ENCODE measurements around the gene RXFP4. TPM values are rescaled to one million over a fixed set of nuclear protein-coding genes. Genes with fewer than 3 reads are reported as not detected.

Gene RXFP4
- total RNA-seq, 1 experiment from 2014 or later: 0.08 TPM

DNA sequence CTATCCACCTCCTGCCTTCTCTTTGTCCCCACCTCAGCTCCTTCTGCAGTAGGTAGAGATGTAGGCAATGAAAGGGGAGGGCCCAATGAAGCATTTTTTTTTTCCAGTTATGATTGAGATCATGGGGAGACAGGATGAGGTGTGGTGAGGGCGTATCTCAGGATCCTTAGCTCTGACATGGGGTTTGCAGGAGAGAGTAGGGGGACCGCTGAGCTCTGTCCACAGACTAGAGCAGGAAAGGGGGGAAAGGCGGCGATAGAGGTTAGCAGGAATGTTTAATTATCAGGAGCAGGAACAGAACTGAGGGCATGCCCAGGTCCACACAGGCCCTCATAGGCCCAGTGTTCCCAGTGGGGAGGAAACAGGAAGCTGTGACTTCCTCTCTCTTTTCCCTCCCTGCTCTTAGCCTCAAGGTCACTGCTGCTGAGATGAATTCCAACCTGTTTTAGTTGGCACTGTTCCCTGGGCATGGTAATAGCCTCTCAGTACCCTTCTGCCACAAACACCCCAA, 901 bp upstream of the RXFP4 start:
- Histone ChIP-seq H3K4me3 (no peak overlapping the region), H3K9me3 (replicated peaks) (no peaks in the 10 kb centered on the region), H3K36me3 (0 out of 2 replicates have a peak, but pooled peaks cover 1% of the 10 kb centered on the region), H3K4me1 (peaks cover 32% of the 10 kb centered on the region), H3K27ac (peak overlapping the region; percentile 19), H3K27me3 (no peaks in the 10 kb centered on the region)
- DNase-seq: peak; percentile 49 to 76

DNA sequence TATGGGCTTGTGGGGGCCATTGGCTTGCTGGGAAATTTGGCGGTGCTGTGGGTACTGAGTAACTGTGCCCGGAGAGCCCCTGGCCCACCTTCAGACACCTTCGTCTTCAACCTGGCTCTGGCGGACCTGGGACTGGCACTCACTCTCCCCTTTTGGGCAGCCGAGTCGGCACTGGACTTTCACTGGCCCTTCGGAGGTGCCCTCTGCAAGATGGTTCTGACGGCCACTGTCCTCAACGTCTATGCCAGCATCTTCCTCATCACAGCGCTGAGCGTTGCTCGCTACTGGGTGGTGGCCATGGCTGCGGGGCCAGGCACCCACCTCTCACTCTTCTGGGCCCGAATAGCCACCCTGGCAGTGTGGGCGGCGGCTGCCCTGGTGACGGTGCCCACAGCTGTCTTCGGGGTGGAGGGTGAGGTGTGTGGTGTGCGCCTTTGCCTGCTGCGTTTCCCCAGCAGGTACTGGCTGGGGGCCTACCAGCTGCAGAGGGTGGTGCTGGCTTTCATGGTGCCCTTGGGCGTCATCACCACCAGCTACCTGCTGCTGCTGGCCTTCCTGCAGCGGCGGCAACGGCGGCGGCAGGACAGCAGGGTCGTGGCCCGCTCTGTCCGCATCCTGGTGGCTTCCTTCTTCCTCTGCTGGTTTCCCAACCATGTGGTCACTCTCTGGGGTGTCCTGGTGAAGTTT, 550 bp downstream of the RXFP4 start:
- peak overlapping the region; percentile 19 for H3K27ac ChIP-seq
- H3K9me3 ChIP-seq (replicated peaks): no peaks in the 10 kb centered on the region
- no peaks in the 10 kb centered on the region for H3K27me3 ChIP-seq
- H3K36me3 ChIP-seq: peaks cover 13% of the 10 kb centered on the region
- no peak overlapping the region for H3K4me3 ChIP-seq
- peak in 1 of 2 experiments; percentile 19 for DNase-seq
- peaks cover 35% of the 10 kb centered on the region for H3K4me1 ChIP-seq

DNA sequence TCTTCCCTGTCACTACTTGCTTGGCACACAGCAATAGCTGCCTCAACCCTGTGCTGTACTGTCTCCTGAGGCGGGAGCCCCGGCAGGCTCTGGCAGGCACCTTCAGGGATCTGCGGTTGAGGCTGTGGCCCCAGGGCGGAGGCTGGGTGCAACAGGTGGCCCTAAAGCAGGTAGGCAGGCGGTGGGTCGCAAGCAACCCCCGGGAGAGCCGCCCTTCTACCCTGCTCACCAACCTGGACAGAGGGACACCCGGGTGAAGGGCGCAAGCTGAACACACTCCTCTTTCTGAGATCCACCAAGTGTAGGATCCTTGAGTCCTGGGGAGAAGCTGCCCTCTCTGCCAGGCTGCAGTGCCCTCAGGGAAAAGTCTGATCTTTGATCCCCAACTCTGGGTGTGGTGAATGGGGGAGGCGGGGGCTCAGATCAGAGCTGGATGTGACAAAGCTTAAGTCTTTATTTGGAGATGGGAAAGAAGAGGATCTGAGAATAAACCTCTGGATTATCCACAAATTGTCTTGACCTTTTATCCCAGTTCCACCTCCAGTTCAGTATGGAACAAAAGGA, 1.2 kb downstream of the RXFP4 start:
- H3K9me3 ChIP-seq (replicated peaks): no peaks in the 10 kb centered on the region
- H3K4me3 ChIP-seq: no peak overlapping the region
- H3K27me3 ChIP-seq: no peaks in the 10 kb centered on the region
- DNase-seq: peak in 1 of 2 experiments; percentile 40
- no peak overlapping the region for H3K27ac ChIP-seq
- H3K4me1 ChIP-seq: peaks cover 35% of the 10 kb centered on the region
- peaks cover 20% of the 10 kb centered on the region for H3K36me3 ChIP-seq

DNA sequence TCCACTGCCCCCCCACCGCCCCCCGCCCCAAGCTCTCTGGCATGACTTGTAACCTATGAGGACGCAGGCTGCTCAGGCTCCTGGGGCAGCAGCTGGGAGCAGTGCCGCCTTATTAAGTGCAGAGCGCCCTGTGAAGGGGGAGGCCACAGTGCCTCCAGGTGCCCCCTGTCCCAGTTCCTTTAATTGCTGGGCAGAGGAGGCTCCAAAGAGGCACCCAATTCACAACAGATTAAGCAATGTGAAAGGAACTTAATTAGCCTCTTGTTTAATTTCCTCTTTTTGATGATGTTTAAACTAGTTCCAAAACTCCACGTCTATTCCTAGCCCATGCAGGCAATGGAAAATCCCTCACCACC, 3.0 kb downstream of the RXFP4 start:
- Histone ChIP-seq H3K27ac (no peak overlapping the region), H3K4me3 (no peak overlapping the region), H3K4me1 (peaks cover 33% of the 10 kb centered on the region), H3K27me3 (no peaks in the 10 kb centered on the region), H3K9me3 (replicated peaks) (no peaks in the 10 kb centered on the region), H3K36me3 (peaks cover 36% of the 10 kb centered on the region)
- DNase-seq: no peak

DNA sequence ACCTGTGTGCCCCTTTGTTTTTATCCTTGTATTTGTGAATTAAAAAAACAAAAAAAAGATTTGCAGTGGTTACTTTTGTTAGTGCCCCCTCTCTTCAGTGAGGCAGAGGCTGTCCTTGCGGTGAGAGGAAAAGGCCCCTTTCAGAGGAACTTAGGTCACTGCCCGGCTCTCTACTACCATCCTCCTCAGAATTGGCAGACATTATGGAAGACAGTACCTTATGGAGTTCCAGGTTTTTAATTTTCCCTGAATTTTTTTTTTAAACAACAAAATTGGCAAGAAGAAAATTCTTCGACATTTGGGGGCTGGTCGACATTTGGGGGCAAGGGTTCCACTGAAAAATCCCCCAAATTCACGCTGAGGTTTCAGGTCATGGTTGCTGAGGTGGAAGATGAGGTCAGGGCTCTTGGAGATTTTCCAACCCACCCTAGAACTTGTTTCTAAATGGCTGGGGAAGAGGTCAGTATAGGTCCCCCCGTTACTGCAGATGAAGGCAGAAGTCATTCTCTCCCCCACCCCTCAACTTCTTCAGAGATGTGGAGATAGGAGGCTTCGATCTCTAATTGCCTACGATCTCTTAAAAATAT, 5.3 kb downstream of the RXFP4 start:
- Histone ChIP-seq H3K27ac (no peak overlapping the region), H3K4me3 (no peak overlapping the region), H3K27me3 (no peaks in the 10 kb centered on the region), H3K36me3 (peaks cover 57% of the 10 kb centered on the region), H3K4me1 (peaks cover 14% of the 10 kb centered on the region), H3K9me3 (replicated peaks) (no peaks in the 10 kb centered on the region)
- no peak for DNase-seq

DNA sequence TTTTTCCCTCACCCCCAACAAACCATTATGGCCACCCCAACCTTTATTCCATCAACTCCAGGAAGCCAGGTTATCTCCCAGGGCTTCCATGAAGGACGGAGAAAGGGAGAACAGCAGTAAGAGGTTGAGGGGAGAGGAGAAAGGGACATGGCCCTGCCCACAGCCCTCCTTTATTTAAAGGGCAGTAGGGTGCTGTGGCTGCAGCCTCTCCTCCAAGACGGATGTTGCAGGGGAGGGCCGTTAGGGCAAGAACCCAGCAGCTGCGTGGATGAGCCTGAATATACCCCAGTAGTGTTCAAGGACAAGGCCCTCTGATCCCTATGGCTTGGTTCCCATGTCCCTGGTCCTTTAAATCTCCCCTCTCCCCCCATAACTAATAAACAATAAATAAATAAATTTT, 5.9 kb downstream of the RXFP4 start:
- H3K27ac ChIP-seq: no peak overlapping the region
- no peak overlapping the region for H3K4me3 ChIP-seq
- H3K36me3 ChIP-seq: peaks cover 63% of the 10 kb centered on the region
- no peaks in the 10 kb centered on the region for H3K9me3 ChIP-seq (replicated peaks)
- no peaks in the 10 kb centered on the region for H3K27me3 ChIP-seq
- DNase-seq: no peak
- H3K4me1 ChIP-seq: peaks cover 8% of the 10 kb centered on the region

DNA sequence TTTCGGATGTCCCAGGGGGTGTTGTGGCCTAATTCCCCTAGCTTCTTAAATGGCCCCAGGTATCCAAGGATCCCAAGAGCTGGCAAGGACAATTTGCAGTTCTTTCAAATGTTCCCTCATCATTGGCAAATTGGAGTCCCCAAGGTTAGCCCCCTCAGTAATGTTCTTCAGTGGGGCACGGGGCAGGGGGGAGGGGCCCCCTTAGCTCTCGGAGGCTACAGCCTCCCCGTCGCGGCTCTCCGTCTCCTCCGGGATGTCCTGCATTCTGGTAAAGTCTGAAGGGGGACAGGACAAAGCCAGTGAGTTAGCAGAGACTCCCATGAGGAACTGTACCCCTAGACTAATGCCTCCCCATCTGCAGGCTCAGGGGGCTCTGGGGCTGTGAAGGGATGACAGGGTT, 6.3 kb downstream of the RXFP4 start:
- H3K36me3 ChIP-seq: peaks cover 67% of the 10 kb centered on the region
- H3K9me3 ChIP-seq (replicated peaks): no peaks in the 10 kb centered on the region
- H3K4me3 ChIP-seq: no peak overlapping the region
- H3K4me1 ChIP-seq: peaks cover 8% of the 10 kb centered on the region; the same call in 1 of the 2 replicates
- DNase-seq: no peak
- H3K27me3 ChIP-seq: no peaks in the 10 kb centered on the region
- H3K27ac ChIP-seq: no peak overlapping the region

DNA sequence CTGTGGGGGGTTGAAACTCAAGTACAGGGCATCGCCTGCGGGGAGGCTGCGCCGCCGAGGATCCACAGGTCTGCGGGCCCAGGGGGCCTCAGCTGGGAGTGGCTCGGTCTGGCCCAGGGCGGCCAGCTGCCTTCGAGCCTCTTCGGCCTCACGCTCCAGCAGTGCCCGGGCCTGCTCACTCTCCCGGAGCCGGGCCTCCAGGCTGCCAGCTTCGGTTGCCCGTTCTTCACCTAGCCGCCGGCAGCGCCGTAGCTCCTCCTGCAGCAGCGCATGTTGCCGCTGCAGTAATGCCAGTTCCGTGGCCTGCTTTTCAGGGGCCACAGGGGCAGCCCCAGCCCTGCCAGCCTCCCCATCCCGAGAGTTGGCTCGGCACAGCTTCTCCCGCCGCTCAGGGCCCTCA, 9.4 kb downstream of the RXFP4 start:
- Histone ChIP-seq H3K9me3 (replicated peaks) (no peaks in the 10 kb centered on the region), H3K27me3 (no peaks in the 10 kb centered on the region), H3K36me3 (peaks cover 88% of the 10 kb centered on the region), H3K27ac (no peak overlapping the region), H3K4me1 (0 out of 2 replicates have a peak, but pooled peaks cover 4% of the 10 kb centered on the region), H3K4me3 (no peak overlapping the region)
- DNase-seq: no peak

DNA sequence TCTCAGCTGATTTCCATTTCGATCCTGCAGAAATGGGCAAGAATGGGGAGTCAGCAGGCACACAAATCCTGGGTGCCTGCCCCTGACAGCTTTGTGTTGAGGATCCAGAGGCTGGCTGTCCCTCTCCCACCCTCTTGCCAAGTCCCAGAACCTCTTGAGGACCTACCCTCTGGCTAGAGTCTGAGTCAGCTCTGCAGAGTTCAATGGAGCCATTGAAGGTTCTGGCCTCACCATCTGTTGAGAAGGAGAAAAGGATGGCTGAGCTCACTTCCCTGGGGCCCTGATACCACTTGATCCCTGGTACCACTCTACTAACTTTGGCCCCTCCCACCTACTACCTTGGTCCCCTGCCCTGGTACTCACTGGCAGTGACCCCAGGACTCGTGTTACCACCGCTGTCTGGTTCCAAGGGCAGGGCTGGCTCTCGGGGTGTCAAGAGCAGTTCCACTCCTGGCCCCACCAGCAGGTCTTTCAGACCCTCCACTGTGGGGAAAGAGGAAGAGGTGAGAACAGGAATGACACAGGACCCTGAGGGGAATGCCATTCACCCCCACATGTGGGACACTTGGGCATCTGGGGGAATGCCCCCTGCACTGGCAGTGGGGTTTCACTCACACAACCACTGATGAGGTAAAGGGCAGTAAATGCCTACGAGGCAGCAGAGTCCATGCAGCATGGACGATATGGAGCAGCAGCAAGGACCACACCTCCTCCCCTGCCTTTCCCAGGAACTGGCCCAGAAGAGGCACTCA, 10.5 kb downstream of the RXFP4 start:
- no peak for DNase-seq
- Histone ChIP-seq H3K27ac (no peak overlapping the region), H3K36me3 (peaks cover 88% of the 10 kb centered on the region)

DNA sequence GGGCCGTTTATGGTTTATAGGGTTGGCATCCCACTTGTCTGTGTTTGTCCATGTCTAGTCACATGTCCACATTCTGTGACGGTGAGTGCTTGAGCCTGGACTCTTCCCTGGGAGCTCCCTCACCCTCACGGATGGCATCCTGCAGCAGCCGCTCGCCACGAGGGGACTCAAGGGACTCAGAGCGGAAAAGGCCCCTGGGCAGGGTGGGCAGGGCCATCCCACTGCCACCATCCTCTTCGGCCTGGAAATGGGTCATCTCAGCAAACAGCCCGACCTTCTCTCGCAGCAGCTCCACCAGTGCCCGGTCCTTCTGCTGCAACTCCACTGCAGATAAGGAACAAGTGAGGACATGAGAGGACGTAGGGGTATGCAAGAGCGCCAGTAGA, 11.1 kb downstream of the RXFP4 start:
- no peak for DNase-seq
- no peak overlapping the region for H3K27ac ChIP-seq
- H3K36me3 ChIP-seq: peaks cover 88% of the 10 kb centered on the region
- H3K4me3 ChIP-seq: no peak overlapping the region
- H3K9me3 ChIP-seq (replicated peaks): no peaks in the 10 kb centered on the region
- H3K27me3 ChIP-seq: no peaks in the 10 kb centered on the region
- no peaks in the 10 kb centered on the region for H3K4me1 ChIP-seq

More for the DNA sequence above, 10.5 kb downstream of the RXFP4 start:
- no peak overlapping the region for H3K4me3 ChIP-seq
- H3K27me3 ChIP-seq: no peaks in the 10 kb centered on the region
- H3K4me1 ChIP-seq: no peaks in the 10 kb centered on the region
- H3K9me3 ChIP-seq (replicated peaks): no peaks in the 10 kb centered on the region

DNA sequence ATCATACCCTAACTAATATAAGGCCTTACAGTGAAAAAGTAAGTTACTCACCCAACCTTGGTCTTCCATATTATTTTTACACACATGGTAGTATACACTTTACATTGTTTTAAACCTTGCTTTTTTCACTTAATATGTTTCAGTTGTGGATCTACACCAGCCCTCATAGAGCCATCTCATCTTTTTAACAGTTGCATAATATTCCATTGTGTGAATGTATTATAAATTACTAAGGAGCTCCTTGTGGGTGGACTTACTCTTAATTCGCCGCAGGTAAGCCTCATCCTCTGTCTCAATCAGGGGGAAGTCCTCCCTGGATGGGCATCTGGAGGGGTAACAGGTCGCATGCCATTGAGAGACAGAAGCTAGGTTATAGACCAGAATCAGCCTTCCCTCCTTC, 13.2 kb downstream of the RXFP4 start:
- DNase-seq: no peak
- Histone ChIP-seq H3K36me3 (peaks cover 88% of the 10 kb centered on the region), H3K9me3 (replicated peaks) (no peaks in the 10 kb centered on the region), H3K4me1 (no peaks in the 10 kb centered on the region), H3K27me3 (no peaks in the 10 kb centered on the region), H3K27ac (no peak overlapping the region), H3K4me3 (no peak overlapping the region)

DNA sequence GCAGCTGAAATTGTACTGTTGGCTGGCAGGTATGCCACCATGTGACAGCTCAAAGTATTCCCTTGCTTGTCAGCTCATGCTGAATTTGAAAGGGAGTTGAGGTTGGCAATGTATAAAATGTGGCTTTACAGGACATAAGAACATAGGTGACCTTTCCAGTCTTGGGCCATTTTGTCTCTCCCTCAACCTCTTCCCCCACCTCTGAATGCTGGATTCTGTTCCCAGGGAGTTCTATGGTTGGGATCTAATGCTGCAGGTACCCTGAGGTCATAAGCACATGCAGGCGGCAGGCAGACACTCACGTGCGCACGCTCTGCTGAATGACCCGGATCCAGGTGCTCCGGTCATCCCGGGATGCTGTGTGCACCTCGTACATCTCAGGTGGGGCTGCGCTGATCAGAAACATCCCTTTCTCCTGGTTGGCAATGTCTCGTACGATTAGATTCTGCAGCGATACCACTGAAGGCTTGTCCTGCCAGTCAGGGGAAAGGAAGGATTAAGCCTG, 16.0 kb downstream of the RXFP4 start:
- peaks cover 16% of the 10 kb centered on the region; the same call in 1 of the 2 replicates for H3K4me1 ChIP-seq
- no peak overlapping the region for H3K4me3 ChIP-seq
- H3K9me3 ChIP-seq (replicated peaks): no peaks in the 10 kb centered on the region
- peaks cover 88% of the 10 kb centered on the region for H3K36me3 ChIP-seq
- no peak overlapping the region for H3K27ac ChIP-seq
- H3K27me3 ChIP-seq: no peaks in the 10 kb centered on the region
- DNase-seq: no peak

DNA sequence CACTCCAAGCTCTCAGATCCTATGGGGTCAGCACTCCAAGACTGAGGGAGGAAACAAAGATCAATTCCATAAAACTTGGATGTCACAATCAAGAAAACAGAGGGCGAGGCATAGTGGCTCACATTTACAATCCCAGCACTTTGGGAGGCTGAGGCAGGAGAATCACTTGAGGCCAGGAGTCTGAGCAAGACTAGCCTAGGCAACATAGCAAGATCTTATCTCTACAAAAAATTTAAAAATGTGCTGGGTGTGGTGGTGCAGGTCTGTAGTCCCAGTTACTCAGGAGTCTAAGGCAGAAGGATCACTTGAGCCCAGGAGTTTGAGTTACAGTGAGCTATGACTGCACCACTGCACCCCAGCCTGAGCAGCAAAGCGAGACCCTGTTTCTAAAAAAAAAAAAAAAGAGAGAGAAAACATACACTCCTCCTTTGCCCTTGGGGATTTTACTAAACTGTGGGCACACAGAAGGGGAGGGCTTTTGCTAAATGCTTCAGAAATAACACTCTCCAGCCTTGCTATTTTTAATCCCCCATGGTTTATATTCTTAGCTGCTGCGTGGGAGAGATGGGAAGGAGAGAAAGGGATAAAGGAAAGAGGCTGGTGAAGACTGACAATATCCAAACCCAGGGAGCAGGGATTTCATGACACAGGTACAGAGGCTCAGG, 18.8 kb downstream of the RXFP4 start:
- no peak overlapping the region for H3K4me3 ChIP-seq
- H3K27ac ChIP-seq: no peak overlapping the region
- H3K27me3 ChIP-seq: no peaks in the 10 kb centered on the region
- H3K9me3 ChIP-seq (replicated peaks): no peaks in the 10 kb centered on the region
- no peak for DNase-seq
- peaks cover 91% of the 10 kb centered on the region for H3K36me3 ChIP-seq
- H3K4me1 ChIP-seq: peaks cover 20% of the 10 kb centered on the region; the same call in 1 of the 2 replicates

DNA sequence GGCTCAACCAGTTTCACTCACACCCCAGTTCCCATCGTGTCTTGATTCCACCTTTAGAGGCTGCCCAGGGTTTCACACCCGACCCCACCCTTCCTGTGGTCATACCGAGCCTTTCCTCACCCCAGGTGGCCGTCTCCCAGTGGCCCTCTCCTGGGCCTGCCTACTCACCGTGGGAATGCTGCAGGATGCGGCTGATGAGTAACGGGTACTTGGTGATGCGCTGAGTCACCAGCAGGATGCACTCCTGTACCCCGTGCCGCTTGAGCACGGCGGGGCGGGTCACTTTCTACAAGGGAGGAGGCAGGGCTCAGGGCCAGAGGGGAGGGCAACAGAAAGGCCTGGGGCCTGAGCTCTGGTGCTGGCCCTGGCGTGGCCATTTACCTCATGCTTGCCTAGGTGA, 20.5 kb downstream of the RXFP4 start:
- peaks cover 91% of the 10 kb centered on the region for H3K36me3 ChIP-seq
- DNase-seq: no peak
- H3K27ac ChIP-seq: no peak overlapping the region

More for the DNA sequence above, 20.5 kb downstream of the RXFP4 start:
- no peaks in the 10 kb centered on the region for H3K27me3 ChIP-seq
- H3K4me1 ChIP-seq: peaks cover 28% of the 10 kb centered on the region
- H3K4me3 ChIP-seq: no peak overlapping the region
- H3K9me3 ChIP-seq (replicated peaks): no peaks in the 10 kb centered on the region

Data from SJCRH30 (cell line).